HepG2 (cell line): ENCODE measurements around the gene SENP7. TPM values are rescaled to one million over a fixed set of nuclear protein-coding genes. Genes with fewer than 3 reads are reported as not detected.

ENCODE experiments used
- ATAC-seq: fragments of 200-7000 bp; cut with Tn5 transposase; 3 replicates; pipeline ENCODE4 v1.9.1; 2020; ENCODE audit warnings: mild to moderate bottlenecking, moderate library complexity
- BruUV-seq: library from RNA; stranded (reverse); fragments of 400-500 nt; replicated peaks from 2 replicates; lab custom pipeline; 2021; lab: Mats Ljungman, UMichigan
- CTCF ChIA-PET: fragments of 300-600 bp; formaldehyde crosslinking; extraction: SDS; loops from one replicate; lab custom pipeline; 2021; ENCODE audit warnings: low total read pairs, inconsistent platforms, low intra/inter-chr PET ratio; lab: Yijun Ruan, JAX
- POLR2A ChIA-PET: fragments of 350-600 bp; sonication (Branson Sonifier 250); formaldehyde crosslinking; loops from one replicate; lab custom pipeline; 2020; ENCODE audit warnings: antibody characterized with exemption, inconsistent platforms; lab: Yijun Ruan, JAX
- DNase-seq: peaks from one replicate; pipeline ENCODE4 v3.0.0-alpha.2; 2015; ENCODE audit warnings: low spot score
- FAIRE-seq: peaks from 3 replicates; lab custom pipeline; 2011; peaks lifted over from hg19 to GRCh38; lab: Jason Lieb, UNC
- H2AFZ ChIP-seq: one replicate; pipeline ENCODE4 v1.6.1; 2011; ENCODE audit warnings: low read length, inconsistent platforms
- H3K27ac ChIP-seq: fragments of 300-600 bp; 3 replicates; pipeline ENCODE4 v1.8.0; 2011; ENCODE audit warnings: mixed run types, mild to moderate bottlenecking, mixed read lengths, low read length, inconsistent platforms; ENCODE audit not compliant: insufficient read depth; ENCODE audit errors: extremely low read length
- H3K27me3 ChIP-seq, 2 experiments: fragments of 200-600 bp in 1 of 2; 2 replicates in 1 of 2; 3 replicates in 1 of 2; pipeline versions ENCODE4 v1.6.0 to v1.8.0; 2011; ENCODE audit warnings: low read length in 2 of 2, mild to moderate bottlenecking in 2 of 2, moderate library complexity in 2 of 2, inconsistent platforms in 1 of 2; ENCODE audit not compliant: insufficient read depth in 2 of 2, control insufficient read depth in 1 of 2
- H3K36me3 ChIP-seq, 2 experiments: fragments of 200-600 bp in 1 of 2; replicated peaks in 1 of 2; 2 replicates in 1 of 2; 3 replicates in 1 of 2; pipeline versions ENCODE4 v1.5.1 to v1.8.0; 2011; ENCODE audit warnings: low read length in 2 of 2, inconsistent platforms in 1 of 2; ENCODE audit not compliant: insufficient read depth in 2 of 2, control insufficient read depth in 1 of 2
- H3K4me1 ChIP-seq: 2 replicates; pipeline ENCODE4 v1.5.1; 2012; ENCODE audit warnings: low read length, inconsistent platforms; ENCODE audit not compliant: insufficient read depth
- H3K4me2 ChIP-seq: 2 replicates; pipeline ENCODE4 v1.6.0; 2011; ENCODE audit warnings: low read depth, low read length, inconsistent platforms
- H3K4me3 ChIP-seq, 3 experiments: fragments of 200-600 bp in 1 of 3; sonication (generic), shearing (Covaris generic) in 1 of 3; replicated peaks in 1 of 3; 2 replicates each; pipeline ENCODE4 v1.5.1; 2011 to 2016; ENCODE audit warnings: low read length in 3 of 3, inconsistent platforms in 2 of 3, low read depth in 2 of 3, mild to moderate bottlenecking in 2 of 3, control low read depth in 1 of 3, mixed read lengths in 1 of 3; ENCODE audit not compliant: insufficient read depth in 1 of 3
- H3K79me2 ChIP-seq: one replicate; pipeline ENCODE4 v1.6.1; 2011; ENCODE audit warnings: low read length, inconsistent platforms; ENCODE audit not compliant: insufficient read depth
- H3K9ac ChIP-seq: 2 replicates; pipeline ENCODE4 v1.6.0; 2011; ENCODE audit warnings: mild to moderate bottlenecking, low read depth, low read length, inconsistent platforms; ENCODE audit not compliant: insufficient read depth
- H3K9me3 ChIP-seq: 2 replicates; pipeline ENCODE4 v1.5.1; 2012; ENCODE audit warnings: mild to moderate bottlenecking, low read length
- H4K20me1 ChIP-seq: 2 replicates; pipeline ENCODE4 v1.6.0; 2011; ENCODE audit warnings: inconsistent platforms, mild to moderate bottlenecking, low read length, moderate library complexity; ENCODE audit not compliant: insufficient read depth
- AKAP8 ChIP-seq: sonication (generic); formaldehyde crosslinking; IDR thresholded peaks from 2 replicates; pipeline ENCODE4 v1.5.1; 2020; ENCODE audit warnings: mild to moderate bottlenecking, missing genetic modification reagents
- BRCA1 ChIP-seq: sonication (generic); formaldehyde crosslinking; IDR thresholded peaks from 2 replicates; pipeline ENCODE4 v1.4.0; 2020; ENCODE audit warnings: missing genetic modification reagents
- ELF1 ChIP-seq: sonication (generic); formaldehyde crosslinking; IDR thresholded peaks from 2 replicates; pipeline ENCODE4 v1.4.0; 2020; ENCODE audit warnings: missing genetic modification reagents
- EP300 ChIP-seq, 3 experiments: sonication (generic) in 1 of 3; formaldehyde crosslinking in 1 of 3; IDR thresholded peaks; 2 replicates each; pipeline versions ENCODE4 v1.5.1 to v1.6.1; 2011 to 2020; ENCODE audit warnings: low read depth in 2 of 3, low read length in 2 of 3, borderline replicate concordance in 1 of 3, improper control_type of control experiment in 1 of 3, mild to moderate bottlenecking in 1 of 3, missing genetic modification reagents in 1 of 3, moderate library complexity in 1 of 3
- PITX1 ChIP-seq: sonication (generic); formaldehyde crosslinking; IDR thresholded peaks from 2 replicates; pipeline ENCODE4 v1.5.1; 2020; ENCODE audit warnings: mild to moderate bottlenecking, missing genetic modification reagents
- TBP ChIP-seq: sonication (generic); formaldehyde crosslinking; IDR thresholded peaks from 2 replicates; pipeline ENCODE4 v1.5.0; 2020; ENCODE audit warnings: missing genetic modification reagents
- ZNF10 ChIP-seq: sonication (generic); formaldehyde crosslinking; IDR thresholded peaks from 2 replicates; pipeline ENCODE4 v1.4.0; 2020; ENCODE audit warnings: mild to moderate bottlenecking, low read depth, missing genetic modification reagents, borderline replicate concordance
- ZNF766 ChIP-seq: sonication (generic); formaldehyde crosslinking; IDR thresholded peaks from 2 replicates; pipeline ENCODE4 v1.5.0; 2020; ENCODE audit warnings: missing genetic modification reagents, borderline replicate concordance
- WGBS: methylation state at CpG from one replicate; pipeline ENCODE4 v1.1.6; 2017; ENCODE audit warnings: low lambda C conversion rate; 5-methylcytosine and 5-hydroxymethylcytosine counted together
- in situ Hi-C: cut with HindIII; loops from 2 replicates; pipeline ENCODE4 v1.10.0; 2017; ENCODE audit warnings: low pct_unique_long_range_greater_than_20kb; ENCODE audit not compliant: extremely low pct_ligation_motif_present
- intact Hi-C: fragments of 100-400 bp; cut with micrococcal nuclease; formaldehyde crosslinking; loops from one replicate; pipeline ENCODE4 v1.10.0; 2022; ENCODE audit not compliant: unreplicated experiment
- polyA plus RNA-seq, 8 experiments: library from polyadenylated mRNA; depleted of rRNA in 3 of 8; stranded (reverse) in 7 of 8; unstranded in 1 of 8; fragments of >200 nt; fragmentation: Illumina TruSeq in 4 of 8; extraction: Trizol in 4 of 8; gene quantifications; 2 replicates each; pipeline versions ENCODE4 v1.2.1 to v1.2.3, GENCODE V29; 2011 to 2016; ENCODE audit warnings: low read depth in 4 of 8, missing spikeins in 1 of 8, mixed read lengths in 1 of 8; ENCODE audit not compliant: insufficient read depth in 1 of 8
- total RNA-seq, 5 experiments: library from RNA; depleted of rRNA; stranded (reverse); fragments of >200 nt; fragmentation: Illumina TruSeq; extraction: Trizol; gene quantifications; 2 replicates each; pipeline ENCODE4 v1.2.3, GENCODE V29; 2016; ENCODE audit warnings: low read depth in 1 of 5
- TF ChIP-seq, protein P1 (sequence below), 2 experiments: sonication (generic) in 1 of 2; formaldehyde crosslinking in 1 of 2; IDR thresholded peaks; 2 replicates each; pipeline versions ENCODE4 v1.4.0 to v1.6.1; 2018 to 2020; ENCODE audit warnings: missing genetic modification reagents in 2 of 2, borderline replicate concordance in 1 of 2, low read depth in 1 of 2, mild to moderate bottlenecking in 1 of 2, missing biosample characterization in 1 of 2
- TF ChIP-seq, protein P2 (sequence below): sonication (generic); formaldehyde crosslinking; IDR thresholded peaks from 2 replicates; pipeline ENCODE4 v1.5.0; 2020; ENCODE audit warnings: mild to moderate bottlenecking, missing genetic modification reagents
- TF ChIP-seq, protein P3 (sequence below): sonication (generic); formaldehyde crosslinking; IDR thresholded peaks from 2 replicates; pipeline ENCODE4 v1.5.0; 2020; ENCODE audit warnings: missing genetic modification reagents, mild to moderate bottlenecking, borderline replicate concordance

SENP7 gene
- total and polyA plus RNA-seq, 2 of the 13 experiments (the other 11 are each of a cell fraction or from before 2014, with no cell fraction given), result 9.1 to 10.3 TPM

DNA sequence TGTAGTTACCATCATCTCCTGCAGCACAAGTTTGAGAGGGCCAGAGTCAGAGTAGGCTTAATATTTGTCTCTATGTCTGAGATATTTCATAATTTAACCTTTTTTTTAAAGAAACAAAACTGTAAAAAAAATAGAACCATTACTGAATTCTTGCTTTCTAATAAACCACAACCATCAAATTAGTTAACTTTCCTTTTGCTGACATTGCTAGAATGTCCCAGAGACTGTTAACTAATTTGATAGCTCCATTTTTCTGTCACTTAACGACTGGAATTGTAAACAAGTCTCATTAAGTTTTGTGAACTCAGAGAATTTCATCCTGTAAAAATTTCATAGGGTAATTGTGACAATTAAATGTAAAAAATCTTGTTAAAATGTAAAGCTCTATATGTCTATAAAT lies 228.3 kb downstream of the SENP7 start (continued):
- TF ChIP-seq ZNF10, result no peak

DNA sequence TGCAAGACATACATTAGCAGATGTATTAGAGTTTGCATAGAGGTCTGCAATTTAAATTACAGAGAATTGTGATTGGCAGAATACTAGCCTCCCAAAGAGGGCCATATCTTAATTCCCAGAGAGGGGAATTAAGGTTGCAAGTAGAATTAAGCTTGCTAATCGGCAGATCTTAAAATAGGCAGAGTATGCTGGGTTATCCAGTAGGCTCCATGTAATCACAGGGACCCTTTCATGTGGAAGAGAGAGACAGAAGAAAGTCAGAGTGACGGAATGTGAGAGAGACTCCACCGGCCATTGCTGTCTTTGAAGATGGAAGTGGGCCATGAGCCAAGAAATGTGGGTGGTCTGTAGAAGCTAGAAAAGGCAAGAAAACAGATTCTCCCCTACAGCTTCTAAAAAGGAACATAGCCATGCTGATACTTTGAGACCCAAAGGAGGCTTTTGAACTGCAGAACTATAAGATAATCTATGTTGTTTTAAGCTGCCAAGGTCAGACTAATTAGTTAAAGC lies 231.4 kb downstream of the SENP7 start:
- H3K27ac ChIP-seq, result no peak overlapping the region
- intact Hi-C loops, result no loop called here
- no peak overlapping the region for H2AFZ ChIP-seq
- POLR2A ChIA-PET, result no interaction called here
- no peak overlapping the region for H3K4me3 ChIP-seq
- no peaks in the 10 kb centered on the region for H3K36me3 ChIP-seq
- 29% methylated on average over 3 of the region's 3 CpGs for WGBS
- TF ChIP-seq, protein P1, sequence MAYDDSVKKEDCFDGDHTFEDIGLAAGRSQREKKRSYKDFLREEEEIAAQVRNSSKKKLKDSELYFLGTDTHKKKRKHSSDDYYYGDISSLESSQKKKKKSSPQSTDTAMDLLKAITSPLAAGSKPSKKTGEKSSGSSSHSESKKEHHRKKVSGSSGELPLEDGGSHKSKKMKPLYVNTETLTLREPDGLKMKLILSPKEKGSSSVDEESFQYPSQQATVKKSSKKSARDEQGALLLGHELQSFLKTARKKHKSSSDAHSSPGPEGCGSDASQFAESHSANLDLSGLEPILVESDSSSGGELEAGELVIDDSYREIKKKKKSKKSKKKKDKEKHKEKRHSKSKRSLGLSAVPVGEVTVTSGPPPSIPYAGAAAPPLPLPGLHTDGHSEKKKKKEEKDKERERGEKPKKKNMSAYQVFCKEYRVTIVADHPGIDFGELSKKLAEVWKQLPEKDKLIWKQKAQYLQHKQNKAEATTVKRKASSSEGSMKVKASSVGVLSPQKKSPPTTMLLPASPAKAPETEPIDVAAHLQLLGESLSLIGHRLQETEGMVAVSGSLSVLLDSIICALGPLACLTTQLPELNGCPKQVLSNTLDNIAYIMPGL (CRISPR knock-in tag; IDR thresholded peaks at IDR 0.05; ENCODE audit: borderline replicate concordance in 1 of 2, low read depth in 1 of 2), result no peak
- TF ChIP-seq, protein P2, sequence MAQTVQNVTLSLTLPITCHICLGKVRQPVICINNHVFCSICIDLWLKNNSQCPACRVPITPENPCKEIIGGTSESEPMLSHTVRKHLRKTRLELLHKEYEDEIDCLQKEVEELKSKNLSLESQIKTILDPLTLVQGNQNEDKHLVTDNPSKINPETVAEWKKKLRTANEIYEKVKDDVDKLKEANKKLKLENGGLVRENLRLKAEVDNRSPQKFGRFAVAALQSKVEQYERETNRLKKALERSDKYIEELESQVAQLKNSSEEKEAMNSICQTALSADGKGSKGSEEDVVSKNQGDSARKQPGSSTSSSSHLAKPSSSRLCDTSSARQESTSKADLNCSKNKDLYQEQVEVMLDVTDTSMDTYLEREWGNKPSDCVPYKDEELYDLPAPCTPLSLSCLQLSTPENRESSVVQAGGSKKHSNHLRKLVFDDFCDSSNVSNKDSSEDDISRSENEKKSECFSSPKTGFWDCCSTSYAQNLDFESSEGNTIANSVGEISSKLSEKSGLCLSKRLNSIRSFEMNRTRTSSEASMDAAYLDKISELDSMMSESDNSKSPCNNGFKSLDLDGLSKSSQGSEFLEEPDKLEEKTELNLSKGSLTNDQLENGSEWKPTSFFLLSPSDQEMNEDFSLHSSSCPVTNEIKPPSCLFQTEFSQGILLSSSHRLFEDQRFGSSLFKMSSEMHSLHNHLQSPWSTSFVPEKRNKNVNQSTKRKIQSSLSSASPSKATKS (CRISPR knock-in tag), result no peak
- TF ChIP-seq BRCA1 (CRISPR knock-in tag), result no peak
- TF ChIP-seq PITX1 (CRISPR knock-in tag), result no peak
- TF ChIP-seq AKAP8 (CRISPR knock-in tag), result no peak
- no peak for TF ChIP-seq EP300 (IDR thresholded peaks at IDR 0.05; ENCODE audit: low read depth in 2 of 2, low read length in 2 of 2)
- no peak for TF ChIP-seq EP300 (CRISPR knock-in tag; IDR thresholded peaks at IDR 0.05; ENCODE audit: borderline replicate concordance)
- TF ChIP-seq, protein P3, sequence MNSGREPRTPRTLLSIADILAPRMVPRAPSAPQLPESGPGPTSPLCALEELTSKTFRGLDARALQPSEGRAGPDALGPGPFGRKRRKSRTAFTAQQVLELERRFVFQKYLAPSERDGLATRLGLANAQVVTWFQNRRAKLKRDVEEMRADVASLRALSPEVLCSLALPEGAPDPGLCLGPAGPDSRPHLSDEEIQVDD, result no peak
- no peak for TF ChIP-seq ZNF766
- TF ChIP-seq ELF1 (CRISPR knock-in tag), result no peak
- no peak for TF ChIP-seq TBP
- in situ Hi-C loops, result no loop called here
- no peaks in the 10 kb centered on the region; a peak in 1 of 5 replicates for H3K27me3 ChIP-seq
- no TSS peak for BruUV-seq
- H3K79me2 ChIP-seq, result no peaks in the 10 kb centered on the region
- FAIRE-seq (no peak), DNase-seq (no peak), ATAC-seq (no peak)
- no peak overlapping the region for H3K9ac ChIP-seq
- H3K9me3 ChIP-seq, result no peaks in the 10 kb centered on the region
- H3K4me2 ChIP-seq, result no peak overlapping the region
- CTCF ChIA-PET, result no interaction called here
- H4K20me1 ChIP-seq, result no peaks in the 10 kb centered on the region
- H3K4me1 ChIP-seq, result no peaks in the 10 kb centered on the region
